Gastrocnemius medialis (tissue), 4 donors: ENCODE results near the gene CHST7. TPM values are rescaled to one million over a fixed set of nuclear protein-coding genes. Genes with fewer than 3 reads are reported as not detected.

Source experiments
- ATAC-seq, 2 donors: fragments of 150-250 bp; one replicate each; pipeline ENCODE4 v1.9.1; 2016
- DNase-seq, 2 donors: peaks; one replicate each; pipeline ENCODE4 v3.0.0-alpha.2; 2019
- H3K27ac ChIP-seq, 4 donors: fragments of 200-600 bp; sonication (generic); 1 replicate in 1 of 4; 2 replicates in 3 of 4; pipeline ENCODE4 v1.5.1; 2016 to 2018; ENCODE audit warnings: mild to moderate bottlenecking in 2 of 4, moderate library complexity in 1 of 4
- H3K27me3 ChIP-seq, 3 donors: fragments of 200-600 bp; sonication (generic) in 2 of 3; 1 replicate in 1 of 3; 2 replicates in 2 of 3; pipeline versions ENCODE4 v1.5.1 to v1.6.0; 2016 to 2019; ENCODE audit warnings: mild to moderate bottlenecking in 1 of 3, moderate library complexity in 1 of 3
- H3K36me3 ChIP-seq, 2 donors: fragments of 200-600 bp; sonication (generic) in 1 of 2; one replicate each; pipeline ENCODE4 v1.5.1; 2017 to 2018
- H3K4me1 ChIP-seq, 2 donors: fragments of 200-600 bp; sonication (generic) in 1 of 2; one replicate each; pipeline ENCODE4 v1.5.1; 2016 to 2017; ENCODE audit warnings: mild to moderate bottlenecking in 2 of 2
- H3K4me3 ChIP-seq, 4 donors: fragments of 200-600 bp; sonication (generic) in 3 of 4; 1 replicate in 1 of 4; 2 replicates in 3 of 4; pipeline ENCODE4 v1.5.1; 2016 to 2019; ENCODE audit warnings: mild to moderate bottlenecking in 2 of 4
- H3K9me3 ChIP-seq, 3 donors: fragments of 200-600 bp; sonication (generic) in 2 of 3; 1 replicate in 1 of 3; 2 replicates in 2 of 3; pipeline ENCODE4 v1.5.1; 2016 to 2019
- CTCF ChIP-seq, 5 experiments: fragments of 450-650 bp in 3 of 5; fragments of 200-600 bp in 2 of 5; sonication (generic) in 2 of 5; IDR thresholded peaks in 4 of 5; conservative IDR thresholded peaks in 1 of 5; 1 replicate in 4 of 5; 2 replicates in 1 of 5; pipeline ENCODE4 v1.5.1; 2016 to 2019; ENCODE audit warnings: antibody characterized with exemption in 5 of 5, mild to moderate bottlenecking in 3 of 5, moderate library complexity in 3 of 5
- POLR2A ChIP-seq, 2 donors: fragments of 450-650 bp; IDR thresholded peaks; one replicate each; pipeline ENCODE4 v1.6.1; 2017; ENCODE audit warnings: antibody characterized with exemption in 2 of 2, mild to moderate bottlenecking in 2 of 2, moderate library complexity in 2 of 2
- in situ Hi-C, 4 donors: fragments of 200-750 bp; cut with MboI; loops; one replicate each; pipeline versions ENCODE4 v1.15.0 to v1.8.0; 2017; ENCODE audit warnings: low sequenced_read_pairs in 4 of 4
- intact Hi-C: fragments of 100-400 bp; cut with DNase I; formaldehyde crosslinking; loops from one replicate; pipeline ENCODE4 v1.15.1; 2023; ENCODE audit warnings: low total_unique reads
- total RNA-seq, 4 donors: library from RNA; depleted of rRNA; stranded (reverse); fragments of >200 nt; gene quantifications; one replicate each; pipeline versions ENCODE4 v1.1.0 to v1.2.3, GENCODE V29; 2016

The CHST7 gene
- total RNA-seq, 4 donors from 2014 or later, result 15.1 to 16.9 (median 15.8) TPM

GRCh38 chrX:46628460-46629371, 55.2 kb downstream of the CHST7 start:
- Histone ChIP-seq H3K4me1 (peaks cover 0 to 22% of the 10 kb centered on the region in 2 donors), H3K4me3 (no peak overlapping the region), H3K27me3 (no peaks in the 10 kb centered on the region), H3K27ac (peak overlapping the region; percentile 23 to 62 (median 52)), H3K9me3 (no peaks in the 10 kb centered on the region), H3K36me3 (no peaks in the 10 kb centered on the region)
- DNase-seq (peak; percentile 49 to 77), ATAC-seq (peak; percentile 57 to 64)
- in situ Hi-C loops, result no loop called here
- no peak for TF ChIP-seq POLR2A (IDR thresholded peaks at IDR 0.05)
- TF ChIP-seq CTCF (IDR thresholded peaks at IDR 0.05 in 4 of 5, conservative IDR thresholded peaks at IDR 0.05 in 1 of 5), result no peak
- intact Hi-C loops, result loop anchor here (5.0 kb wide), 1 partner anchor 41 kb away; no protein-coding TSS in a partner anchor

- in situ Hi-C loops, result no loop called here
- TF ChIP-seq POLR2A (IDR thresholded peaks at IDR 0.05) (no peak), CTCF (IDR thresholded peaks at IDR 0.05 in 4 of 5, conservative IDR thresholded peaks at IDR 0.05 in 1 of 5) (no peak)
Observed at GRCh38 chrX:46630141-46630540, 56.6 kb downstream of the CHST7 start.

GRCh38 chrX:46634577-46634976, 61.0 kb downstream of the CHST7 start:
- in situ Hi-C loops (no loop called here), intact Hi-C loops (no loop called here)
- no peak for ATAC-seq
- H3K9me3 ChIP-seq, result no peaks in the 10 kb centered on the region
- peaks cover 0 to 5% (median 0%) of the 10 kb centered on the region in 3 donors for H3K27me3 ChIP-seq
- H3K36me3 ChIP-seq, result no peaks in the 10 kb centered on the region
- TF ChIP-seq POLR2A (IDR thresholded peaks at IDR 0.05) (no peak), CTCF (IDR thresholded peaks at IDR 0.05 in 4 of 5, conservative IDR thresholded peaks at IDR 0.05 in 1 of 5) (no peak)
- H3K4me3 ChIP-seq, result no peak overlapping the region
- no peak for DNase-seq
- H3K27ac ChIP-seq, result peak overlapping the region in 1 of 4 donors; percentile 28
- peaks cover 0 to 9% of the 10 kb centered on the region in 2 donors for H3K4me1 ChIP-seq

More at GRCh38 chrX:46630141-46630540, 56.6 kb downstream of the CHST7 start:
- intact Hi-C loops, result no loop called here
- Histone ChIP-seq H3K36me3 (no peaks in the 10 kb centered on the region), H3K4me1 (peaks cover 0 to 22% of the 10 kb centered on the region in 2 donors), H3K27me3 (no peaks in the 10 kb centered on the region), H3K9me3 (no peaks in the 10 kb centered on the region), H3K4me3 (no peak overlapping the region), H3K27ac (peak overlapping the region in 3 of 4 donors; percentile 23 to 62 (median 59))
- DNase-seq (no peak), ATAC-seq (no peak)

- no peak for DNase-seq
- in situ Hi-C loops (no loop called here), intact Hi-C loops (no loop called here)
Observed at GRCh38 chrX:46635186-46635585, 61.6 kb downstream of the CHST7 start.

More at GRCh38 chrX:46635186-46635585, 61.6 kb downstream of the CHST7 start:
- ATAC-seq, result no peak
- Histone ChIP-seq H3K9me3 (no peaks in the 10 kb centered on the region), H3K27ac (no peak overlapping the region), H3K36me3 (no peaks in the 10 kb centered on the region), H3K4me3 (no peak overlapping the region), H3K4me1 (peaks cover 0 to 6% of the 10 kb centered on the region in 2 donors), H3K27me3 (peaks cover 0 to 5% (median 0%) of the 10 kb centered on the region in 3 donors)
- TF ChIP-seq POLR2A (IDR thresholded peaks at IDR 0.05) (no peak), CTCF (IDR thresholded peaks at IDR 0.05 in 4 of 5, conservative IDR thresholded peaks at IDR 0.05 in 1 of 5) (no peak)
